Endodermal cell (in vitro differentiated cells): ENCODE measurements around the gene TOPAZ1. TPM values are rescaled to one million over a fixed set of nuclear protein-coding genes. Genes with fewer than 3 reads are reported as not detected.
A peak's percentile ranks its signal among the peaks of the same experiment; 100 is the strongest.

Experiments used
- DNase-seq: peaks from one replicate; pipeline ENCODE4 v3.0.0-alpha.2; 2017
- H3K27ac ChIP-seq: 2 replicates; pipeline ENCODE4 v1.5.1; 2013; ENCODE audit warnings: mild to moderate bottlenecking, low read depth, low read length, moderate library complexity
- H3K27me3 ChIP-seq: 2 replicates; pipeline ENCODE4 v1.6.1; 2013; ENCODE audit warnings: mild to moderate bottlenecking, low read length, moderate library complexity; ENCODE audit not compliant: insufficient read depth, control insufficient read depth, poor library complexity, severe bottlenecking
- H3K36me3 ChIP-seq: 2 replicates; pipeline ENCODE4 v1.7.0; 2013; ENCODE audit warnings: mild to moderate bottlenecking, low read length, moderate library complexity; ENCODE audit not compliant: control insufficient read depth, insufficient read depth
- H3K4me1 ChIP-seq: one replicate; pipeline ENCODE4 v1.7.0; 2013; ENCODE audit warnings: low read length; ENCODE audit not compliant: control insufficient read depth, insufficient read depth
- H3K4me3 ChIP-seq: 2 replicates; pipeline ENCODE4 v1.5.1; 2013; ENCODE audit warnings: mild to moderate bottlenecking, low read length, moderate library complexity
- H3K9ac ChIP-seq: 2 replicates; pipeline ENCODE4 v1.6.1; 2013; ENCODE audit warnings: mild to moderate bottlenecking, low read length, moderate library complexity; ENCODE audit not compliant: poor library complexity, severe bottlenecking; ENCODE audit errors: extremely low read depth
- H3K9me3 ChIP-seq: 2 replicates; pipeline ENCODE4 v1.6.1; 2013; ENCODE audit warnings: mild to moderate bottlenecking, low read length, moderate library complexity; ENCODE audit not compliant: control insufficient read depth
- H3K27ac Mint-ChIP-seq: 2 replicates; pipeline ENCODE4 v1.8.0; 2020; ENCODE audit warnings: mixed read lengths
- H3K27me3 Mint-ChIP-seq: 2 replicates; pipeline ENCODE4 v1.8.0; 2021; ENCODE audit warnings: mild to moderate bottlenecking, mixed read lengths; ENCODE audit not compliant: insufficient read depth
- H3K36me3 Mint-ChIP-seq: 2 replicates; pipeline ENCODE4 v1.8.0; 2020; ENCODE audit warnings: low read depth, mixed read lengths
- H3K4me1 Mint-ChIP-seq: 2 replicates; pipeline ENCODE4 v1.8.0; 2020; ENCODE audit warnings: mixed read lengths
- H3K4me3 Mint-ChIP-seq: 2 replicates; pipeline ENCODE4 v1.8.0; 2020; ENCODE audit warnings: mild to moderate bottlenecking, moderate library complexity, mixed read lengths
- H3K9me3 Mint-ChIP-seq: 2 replicates; pipeline ENCODE4 v1.8.0; 2020; ENCODE audit warnings: mild to moderate bottlenecking, mixed read lengths
- CTCF ChIP-seq: fragments of 200-600 bp; sonication (generic); conservative IDR thresholded peaks from 2 replicates; pipeline ENCODE4 v1.5.0; 2021; ENCODE audit warnings: antibody characterized with exemption, mild to moderate bottlenecking
- WGBS, 2 experiments: methylation state at CpG; one replicate each; pipeline versions ENCODE4 v1.1.5 to v1.1.7; 2013; ENCODE audit warnings: missing lambda C conversion rate in 2 of 2, mixed read lengths in 1 of 2; ENCODE audit not compliant: insufficient coverage in 1 of 2, insufficient read length in 1 of 2; 5-methylcytosine and 5-hydroxymethylcytosine counted together
- total RNA-seq, 2 donors: library from RNA; stranded (reverse); fragmentation: NEBNext Ultra II Directional in 1 of 2; extraction: Animal tissue kit (Norgen Biotek cat#: 25700) in 1 of 2; gene quantifications; 2 replicates in 1 of 2; 3 replicates in 1 of 2; pipeline ENCODE4 v1.2.1, GENCODE V29; 2021

Gene TOPAZ1
- total RNA-seq, 2 donors from 2014 or later = not detected

DNA sequence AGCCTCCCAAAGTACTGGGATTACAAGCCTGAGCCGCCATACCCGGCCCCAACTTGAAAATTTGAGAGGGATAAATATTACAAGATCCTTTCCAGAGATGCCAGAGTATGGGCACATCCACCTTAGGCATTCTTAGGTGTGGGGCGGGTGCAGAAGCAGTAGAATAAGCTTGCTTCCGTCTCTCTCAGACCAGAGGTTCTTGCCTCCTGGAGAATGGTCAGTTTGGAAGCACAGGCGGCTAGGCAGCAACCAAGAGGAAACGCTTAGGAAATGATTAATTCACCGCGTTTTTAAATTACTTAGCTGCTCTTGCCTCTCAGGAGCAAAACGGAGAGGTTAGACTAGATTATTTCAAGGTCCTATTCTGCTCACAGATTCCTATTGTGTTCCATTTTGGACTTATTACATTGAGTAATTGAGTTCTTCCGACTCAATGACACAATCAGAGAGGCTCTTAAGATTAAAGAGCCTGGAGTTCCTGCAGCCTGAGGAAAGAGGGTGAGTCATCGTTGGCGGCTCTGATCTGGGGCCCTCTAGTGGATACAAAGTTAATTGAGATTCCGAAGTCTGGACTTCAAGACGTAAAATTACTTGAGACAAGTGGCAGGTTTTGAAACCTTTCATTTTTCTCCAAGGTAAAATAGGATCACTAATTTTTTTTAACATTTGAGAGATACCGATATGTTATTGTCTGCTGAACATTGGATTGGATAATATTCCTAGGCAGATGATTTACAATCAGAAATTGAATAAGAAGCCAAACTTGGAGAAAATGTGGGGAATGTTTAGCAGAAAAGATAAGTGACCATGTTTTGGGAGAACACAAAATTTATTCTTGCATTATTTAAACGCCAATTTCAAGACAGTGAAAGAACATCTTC, 5.8 kb upstream of the TOPAZ1 start:
- H3K4me3 Mint-ChIP-seq = no peak overlapping the region
- TF ChIP-seq CTCF = peak; percentile 89
- Histone ChIP-seq H3K36me3 (no peaks in the 10 kb centered on the region), H3K27me3 (no peaks in the 10 kb centered on the region), H3K4me1 (peaks cover 5% of the 10 kb centered on the region), H3K27ac (no peak overlapping the region), H3K9me3 (no peaks in the 10 kb centered on the region), H3K9ac (no peak overlapping the region), H3K4me3 (no peak overlapping the region)
- 50 to 58% methylated on average over 14 to 16 of the region's 16 CpGs for whole genome bisulfite sequencing, 2 experiments
- H3K4me1 Mint-ChIP-seq = peaks cover 9% of the 10 kb centered on the region
- no peaks in the 10 kb centered on the region for H3K9me3 Mint-ChIP-seq
- H3K27me3 Mint-ChIP-seq = peaks cover 3% of the 10 kb centered on the region
- H3K27ac Mint-ChIP-seq = peak overlapping the region; percentile 87
- peak; percentile 81 for DNase-seq
- no peaks in the 10 kb centered on the region for H3K36me3 Mint-ChIP-seq

DNA sequence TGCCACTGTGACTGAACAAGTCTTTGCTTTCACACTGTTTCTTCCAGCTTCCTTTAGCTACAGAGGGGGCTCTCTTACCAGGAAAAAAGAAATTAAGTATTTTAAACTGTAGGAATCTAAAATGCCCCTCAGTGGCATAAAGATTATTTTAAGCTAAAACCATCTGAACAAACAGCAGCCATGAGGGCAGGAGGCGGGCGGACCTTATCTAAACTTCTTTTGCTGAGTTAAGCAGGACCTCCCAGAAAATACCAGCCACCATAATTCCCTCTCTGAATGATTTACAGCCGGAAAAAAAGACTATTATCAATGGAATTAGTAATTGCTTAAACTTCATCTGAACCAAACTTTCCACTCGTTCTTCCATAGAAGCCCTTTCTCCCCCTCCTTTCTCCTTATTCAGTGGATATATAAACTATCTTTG, 5.2 kb upstream of the TOPAZ1 start:
- no peak overlapping the region for H3K4me3 Mint-ChIP-seq
- WGBS, 2 experiments = 80 to 90% methylated on average over 1 to 4 of the region's 4 CpGs
- peaks cover 2% of the 10 kb centered on the region for H3K9me3 Mint-ChIP-seq
- Histone ChIP-seq H3K4me1 (peaks cover 5% of the 10 kb centered on the region), H3K9me3 (no peaks in the 10 kb centered on the region), H3K4me3 (no peak overlapping the region), H3K36me3 (no peaks in the 10 kb centered on the region), H3K9ac (no peak overlapping the region), H3K27ac (no peak overlapping the region), H3K27me3 (no peaks in the 10 kb centered on the region)
- H3K4me1 Mint-ChIP-seq = peaks cover 9% of the 10 kb centered on the region
- peaks cover 5% of the 10 kb centered on the region for H3K27me3 Mint-ChIP-seq
- no peak overlapping the region for H3K27ac Mint-ChIP-seq
- DNase-seq = no peak
- H3K36me3 Mint-ChIP-seq = no peaks in the 10 kb centered on the region
- no peak for TF ChIP-seq CTCF

GRCh38 chr3:44237161-44237560, 4.5 kb upstream of the TOPAZ1 start:
- Mint-ChIP-seq H3K4me1 (peaks cover 9% of the 10 kb centered on the region), H3K9me3 (peaks cover 2% of the 10 kb centered on the region), H3K27me3 (peaks cover 5% of the 10 kb centered on the region), H3K36me3 (no peaks in the 10 kb centered on the region), H3K27ac (no peak overlapping the region), H3K4me3 (no peak overlapping the region)
- no peaks in the 10 kb centered on the region for H3K27me3 ChIP-seq
- no peak overlapping the region for H3K27ac ChIP-seq
- peaks cover 5% of the 10 kb centered on the region for H3K4me1 ChIP-seq
- DNase-seq = no peak
- no peak overlapping the region for H3K9ac ChIP-seq
- no peak overlapping the region for H3K4me3 ChIP-seq
- WGBS, 2 experiments = 79 to 94% methylated on average over 2 of the region's 2 CpGs
- H3K36me3 ChIP-seq = no peaks in the 10 kb centered on the region
- no peak for TF ChIP-seq CTCF
- H3K9me3 ChIP-seq = no peaks in the 10 kb centered on the region
